HFFc6 (cell line): ENCODE results near the gene SLC13A3. TPM values are rescaled to one million over a fixed set of nuclear protein-coding genes. Genes with fewer than 3 reads are reported as not detected.

Source experiments
- DNase-seq: peaks from one replicate; pipeline ENCODE4 v3.0.0-alpha.2; 2018
- H3K27ac Mint-ChIP-seq: 2 replicates; pipeline ENCODE4 v1.8.0; 2020; ENCODE audit warnings: mild to moderate bottlenecking, mixed read lengths
- H3K27me3 Mint-ChIP-seq: 2 replicates; pipeline ENCODE4 v1.8.0; 2021; ENCODE audit warnings: mild to moderate bottlenecking, moderate library complexity, mixed read lengths; ENCODE audit not compliant: insufficient read depth
- H3K36me3 Mint-ChIP-seq: 2 replicates; pipeline ENCODE4 v1.8.0; 2021; ENCODE audit warnings: low read depth, mixed read lengths
- H3K4me1 Mint-ChIP-seq: 2 replicates; pipeline ENCODE4 v1.8.0; 2020; ENCODE audit warnings: low read depth, mixed read lengths
- H3K4me3 Mint-ChIP-seq: 2 replicates; pipeline ENCODE4 v1.8.0; 2020; ENCODE audit warnings: mild to moderate bottlenecking, moderate library complexity, mixed read lengths
- H3K9me3 Mint-ChIP-seq: 2 replicates; pipeline ENCODE4 v1.8.0; 2020; ENCODE audit warnings: mild to moderate bottlenecking, mixed read lengths
- total RNA-seq, 6 experiments: library from RNA; stranded (reverse); fragmentation: NEBNext Ultra II Directional; extraction: Animal tissue kit (Norgen Biotek cat#: 25700); gene quantifications; 2 replicates in 1 of 6; 3 replicates in 5 of 6; pipeline ENCODE4 v1.2.3, GENCODE V29; 2021
- TF ChIP-seq, protein P1 (sequence below): fragments of 200-600 bp; sonication (generic); IDR thresholded peaks from 2 replicates; pipeline ENCODE4 v1.5.0; 2021; ENCODE audit warnings: antibody characterized with exemption, mild to moderate bottlenecking

The SLC13A3 gene
- total RNA-seq, 6 experiments from 2014 or later: 2.3 to 3.5 (median 2.7) TPM

- H3K27ac Mint-ChIP-seq: no peak overlapping the region
- 0 out of 2 replicates have a peak, but pooled peaks cover 3% of the 10 kb centered on the region for H3K9me3 Mint-ChIP-seq
- TF ChIP-seq, protein P1, sequence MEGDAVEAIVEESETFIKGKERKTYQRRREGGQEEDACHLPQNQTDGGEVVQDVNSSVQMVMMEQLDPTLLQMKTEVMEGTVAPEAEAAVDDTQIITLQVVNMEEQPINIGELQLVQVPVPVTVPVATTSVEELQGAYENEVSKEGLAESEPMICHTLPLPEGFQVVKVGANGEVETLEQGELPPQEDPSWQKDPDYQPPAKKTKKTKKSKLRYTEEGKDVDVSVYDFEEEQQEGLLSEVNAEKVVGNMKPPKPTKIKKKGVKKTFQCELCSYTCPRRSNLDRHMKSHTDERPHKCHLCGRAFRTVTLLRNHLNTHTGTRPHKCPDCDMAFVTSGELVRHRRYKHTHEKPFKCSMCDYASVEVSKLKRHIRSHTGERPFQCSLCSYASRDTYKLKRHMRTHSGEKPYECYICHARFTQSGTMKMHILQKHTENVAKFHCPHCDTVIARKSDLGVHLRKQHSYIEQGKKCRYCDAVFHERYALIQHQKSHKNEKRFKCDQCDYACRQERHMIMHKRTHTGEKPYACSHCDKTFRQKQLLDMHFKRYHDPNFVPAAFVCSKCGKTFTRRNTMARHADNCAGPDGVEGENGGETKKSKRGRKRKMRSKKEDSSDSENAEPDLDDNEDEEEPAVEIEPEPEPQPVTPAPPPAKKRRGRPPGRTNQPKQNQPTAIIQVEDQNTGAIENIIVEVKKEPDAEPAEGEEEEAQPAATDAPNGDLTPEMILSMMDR: no peak
- H3K4me1 Mint-ChIP-seq: no peaks in the 10 kb centered on the region
- DNase-seq: no peak
- H3K36me3 Mint-ChIP-seq: no peaks in the 10 kb centered on the region
- no peaks in the 10 kb centered on the region for H3K27me3 Mint-ChIP-seq
- H3K4me3 Mint-ChIP-seq: no peak overlapping the region
Observed at GRCh38 chr20:46601603-46602122, 49.6 kb downstream of the SLC13A3 start.

GRCh38 chr20:46600286-46600752 lies 50.9 kb downstream of the SLC13A3 start:
- Mint-ChIP-seq H3K9me3 (0 out of 2 replicates have a peak, but pooled peaks cover 3% of the 10 kb centered on the region), H3K36me3 (no peaks in the 10 kb centered on the region), H3K4me1 (no peaks in the 10 kb centered on the region), H3K27me3 (peaks cover 2% of the 10 kb centered on the region; the same call in 1 of the 2 replicates), H3K27ac (no peak overlapping the region), H3K4me3 (no peak overlapping the region)
- no peak for DNase-seq
- TF ChIP-seq, protein P1: no peak

DNA sequence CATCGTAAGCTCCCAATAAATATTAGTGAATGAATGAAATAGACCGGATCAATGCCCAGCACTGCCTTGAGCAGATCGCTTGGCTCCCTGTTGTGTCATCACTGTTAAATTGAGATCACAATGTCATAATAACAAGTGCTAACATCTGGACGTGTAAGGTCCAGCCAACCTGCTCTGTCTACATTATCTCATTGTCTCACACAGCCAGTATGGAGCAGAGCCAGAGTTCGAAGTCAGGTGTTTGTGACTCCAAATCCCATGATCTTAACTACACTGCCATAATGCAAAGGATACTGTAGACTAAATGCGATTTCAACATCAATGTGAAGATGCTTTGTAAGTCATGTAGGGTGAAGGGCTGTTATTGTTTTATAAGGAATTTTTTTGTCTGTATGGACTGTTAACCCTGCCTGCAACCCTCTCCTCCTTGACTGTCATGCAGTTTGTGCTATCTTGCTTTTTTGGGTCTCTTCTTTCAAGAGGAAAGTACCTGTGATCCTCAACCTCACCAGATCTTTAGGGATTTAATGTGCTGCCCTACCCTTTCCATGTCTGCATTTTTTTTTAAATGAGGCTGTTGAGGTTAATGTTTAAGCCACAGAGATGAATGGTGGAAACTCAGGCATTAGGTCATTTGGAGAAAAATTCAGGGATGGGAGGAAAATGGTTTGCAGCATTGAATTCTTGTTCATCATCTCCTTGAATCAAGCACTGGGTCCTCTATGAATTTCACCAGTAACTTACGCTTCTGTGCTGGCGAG lies 51.9 kb downstream of the SLC13A3 start:
- peaks cover 2% of the 10 kb centered on the region; the same call in 1 of the 2 replicates for H3K27me3 Mint-ChIP-seq
- 0 out of 2 replicates have a peak, but pooled peaks cover 3% of the 10 kb centered on the region for H3K9me3 Mint-ChIP-seq
- no peak overlapping the region for H3K4me3 Mint-ChIP-seq
- no peak overlapping the region for H3K27ac Mint-ChIP-seq
- H3K36me3 Mint-ChIP-seq: no peaks in the 10 kb centered on the region
- no peaks in the 10 kb centered on the region for H3K4me1 Mint-ChIP-seq
- no peak for DNase-seq
- TF ChIP-seq, protein P1: no peak

DNA sequence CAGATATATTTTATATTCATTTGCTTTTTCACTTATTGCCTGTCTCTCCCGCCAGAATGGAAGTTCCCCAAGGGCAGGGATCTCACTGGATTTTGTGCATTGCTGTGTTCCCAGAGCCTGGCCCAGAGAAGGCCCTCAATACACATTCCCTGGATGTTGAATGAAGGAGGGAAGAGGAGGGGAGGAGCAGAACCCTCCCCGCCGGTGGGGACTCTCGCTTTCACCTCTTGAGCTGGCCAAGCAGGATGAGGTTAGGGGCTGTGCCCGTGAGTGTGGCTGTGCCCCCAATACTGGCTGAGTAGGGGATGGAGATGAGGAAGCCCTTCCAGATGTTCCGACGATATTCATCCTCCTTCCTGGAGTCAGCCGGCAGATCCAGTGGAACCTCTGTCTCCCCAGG lies 55.3 kb downstream of the SLC13A3 start:
- no peak overlapping the region for H3K27ac Mint-ChIP-seq
- H3K4me1 Mint-ChIP-seq: no peaks in the 10 kb centered on the region
- H3K9me3 Mint-ChIP-seq: no peaks in the 10 kb centered on the region
- H3K36me3 Mint-ChIP-seq: no peaks in the 10 kb centered on the region
- no peak for DNase-seq
- H3K4me3 Mint-ChIP-seq: no peak overlapping the region
- TF ChIP-seq, protein P1: no peak
- peaks cover 2% of the 10 kb centered on the region for H3K27me3 Mint-ChIP-seq

DNA sequence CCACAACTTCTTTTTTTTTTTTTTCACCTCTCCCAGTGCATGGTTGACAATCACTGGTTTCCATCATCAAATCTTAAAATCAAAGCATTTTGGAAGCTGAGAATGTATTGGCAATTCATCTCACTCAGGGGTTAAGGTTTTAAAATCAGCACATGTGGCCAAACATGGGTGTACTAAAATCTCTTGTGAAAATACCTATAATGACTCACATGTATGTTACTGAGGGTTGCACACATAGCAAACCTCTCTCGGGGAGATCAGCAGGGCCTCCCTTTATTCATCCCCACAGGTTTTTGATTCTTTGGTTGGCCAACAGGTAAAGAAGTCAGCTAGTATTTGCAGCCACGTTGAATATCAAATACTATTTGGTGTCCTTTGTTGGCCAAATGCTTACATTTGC lies 56.5 kb downstream of the SLC13A3 start:
- Mint-ChIP-seq H3K36me3 (no peaks in the 10 kb centered on the region), H3K27ac (no peak overlapping the region), H3K4me1 (no peaks in the 10 kb centered on the region), H3K9me3 (no peaks in the 10 kb centered on the region), H3K4me3 (no peak overlapping the region), H3K27me3 (peaks cover 2% of the 10 kb centered on the region)
- DNase-seq: no peak
- TF ChIP-seq, protein P1: no peak
